Measurements from ENCODE around the gene IFI16.

IFI16 gene

GRCh38 chr1:159067699-159068621 lies 58.3 kb downstream of the IFI16 start:
- Histone ChIP-seq H2AFZ (ENCODE audit: low read length) (peak overlapping the region; percentile 52), H3K4me2 (ENCODE audit: low read depth, low read length, poor library complexity, severe bottlenecking) (peak overlapping the region; percentile 1), H3K4me1 (ENCODE audit: insufficient read depth, low read length, poor library complexity, severe bottlenecking) (peaks cover 10% of the 10 kb centered on the region), H3K27me3 (ENCODE audit: insufficient read depth, low read length, poor library complexity, severe bottlenecking) (no peaks in the 10 kb centered on the region), H3K4me3 (ENCODE audit: low read length, poor library complexity, severe bottlenecking) (no peak overlapping the region), H3K9me3 (ENCODE audit: insufficient read depth, low read depth, low read length) (no peaks in the 10 kb centered on the region), H4K20me1 (ENCODE audit: insufficient read depth, low read length, poor library complexity, severe bottlenecking) (no peaks in the 10 kb centered on the region), H3K36me3 (ENCODE audit: insufficient read depth, low read length) (no peaks in the 10 kb centered on the region), H3K9ac (ENCODE audit: low read depth, low read length, poor library complexity, severe bottlenecking) (no peak overlapping the region), H3F3A (ENCODE audit: low read depth) (no peaks in the 10 kb centered on the region), H3K79me2 (ENCODE audit: insufficient read depth, low read length) (no peaks in the 10 kb centered on the region), H3K9me2 (replicated peaks; ENCODE audit: low read depth, low read length) (no peaks in the 10 kb centered on the region)
- TF ChIP-seq EZH2phosphoT487 (IDR thresholded peaks at IDR 0.05; ENCODE audit: borderline replicate concordance) (no peak), CTCF (conservative IDR thresholded peaks at IDR 0.05; ENCODE audit: low read length) (no peak)

GRCh38 chr1:159068886-159069285 lies 59.2 kb downstream of the IFI16 start:
- Histone ChIP-seq H3F3A (ENCODE audit: low read depth) (no peaks in the 10 kb centered on the region), H3K4me2 (ENCODE audit: low read depth, low read length, poor library complexity, severe bottlenecking) (no peak overlapping the region), H3K9me3 (ENCODE audit: insufficient read depth, low read depth, low read length) (no peaks in the 10 kb centered on the region), H3K36me3 (ENCODE audit: insufficient read depth, low read length) (no peaks in the 10 kb centered on the region), H3K9ac (ENCODE audit: low read depth, low read length, poor library complexity, severe bottlenecking) (no peak overlapping the region), H3K79me2 (ENCODE audit: insufficient read depth, low read length) (no peaks in the 10 kb centered on the region), H3K4me1 (ENCODE audit: insufficient read depth, low read length, poor library complexity, severe bottlenecking) (peaks cover 10% of the 10 kb centered on the region), H3K9me2 (replicated peaks; ENCODE audit: low read depth, low read length) (no peaks in the 10 kb centered on the region), H4K20me1 (ENCODE audit: insufficient read depth, low read length, poor library complexity, severe bottlenecking) (no peaks in the 10 kb centered on the region), H3K4me3 (ENCODE audit: low read length, poor library complexity, severe bottlenecking) (no peak overlapping the region), H2AFZ (ENCODE audit: low read length) (no peak overlapping the region), H3K27me3 (ENCODE audit: insufficient read depth, low read length, poor library complexity, severe bottlenecking) (no peaks in the 10 kb centered on the region)
- TF ChIP-seq EZH2phosphoT487 (IDR thresholded peaks at IDR 0.05; ENCODE audit: borderline replicate concordance) (no peak), CTCF (conservative IDR thresholded peaks at IDR 0.05; ENCODE audit: low read length) (no peak)

- no peaks in the 10 kb centered on the region for H3K9me2 ChIP-seq (replicated peaks; ENCODE audit: low read depth, low read length)
- H2AFZ ChIP-seq (ENCODE audit: low read length) = peak overlapping the region; percentile 36; the same call in 1 of the 2 replicates
- no peak overlapping the region for H3K4me2 ChIP-seq (ENCODE audit: low read depth, low read length, poor library complexity, severe bottlenecking)
- no peaks in the 10 kb centered on the region for H3K27me3 ChIP-seq (ENCODE audit: insufficient read depth, low read length, poor library complexity, severe bottlenecking)
- no peaks in the 10 kb centered on the region for H3F3A ChIP-seq (ENCODE audit: low read depth)
- H3K4me3 ChIP-seq (ENCODE audit: low read length, poor library complexity, severe bottlenecking) = no peak overlapping the region
- H4K20me1 ChIP-seq (ENCODE audit: insufficient read depth, low read length, poor library complexity, severe bottlenecking) = no peaks in the 10 kb centered on the region
- TF ChIP-seq CTCF (conservative IDR thresholded peaks at IDR 0.05; ENCODE audit: low read length) = peak; percentile 77
- TF ChIP-seq EZH2phosphoT487 (IDR thresholded peaks at IDR 0.05; ENCODE audit: borderline replicate concordance) = no peak
- H3K4me1 ChIP-seq (ENCODE audit: insufficient read depth, low read length, poor library complexity, severe bottlenecking) = peaks cover 18% of the 10 kb centered on the region
- no peak overlapping the region for H3K9ac ChIP-seq (ENCODE audit: low read depth, low read length, poor library complexity, severe bottlenecking)
- no peaks in the 10 kb centered on the region for H3K9me3 ChIP-seq (ENCODE audit: insufficient read depth, low read depth, low read length)
- H3K36me3 ChIP-seq (ENCODE audit: insufficient read depth, low read length) = no peaks in the 10 kb centered on the region
- no peaks in the 10 kb centered on the region for H3K79me2 ChIP-seq (ENCODE audit: insufficient read depth, low read length)
Observed at GRCh38 chr1:159071970-159072582, 62.4 kb downstream of the IFI16 start.

Data from Loucy (cell line).